GM18867 (cell line): ENCODE measurements around the gene ABHD18.
A peak's percentile ranks its signal among the peaks of the same experiment; 100 is the strongest.
"Not testable (repeated sequence)": the region's sequence is repeated elsewhere in the genome, so short reads cannot be mapped to it uniquely, and the experiment has no call there.

Source experiments
- ATAC-seq: cut with Tn5 transposase; IDR thresholded peaks from one replicate; pipeline ENCODE4 v1.9.1; 2021; ENCODE audit warnings: mild to moderate bottlenecking, moderate library complexity; ENCODE audit not compliant: unreplicated experiment

ABHD18 gene

GRCh38 chr4:127988638-127989037 is 23.4 kb downstream of the ABHD18 start:
- no peak for ATAC-seq

GRCh38 chr4:127993151-127993550 is 27.9 kb downstream of the ABHD18 start:
- ATAC-seq = no peak

GRCh38 chr4:127995776-127996175 is 30.6 kb downstream of the ABHD18 start:
- no peak for ATAC-seq

- not testable (repeated sequence) for ATAC-seq
These were observed 31.3 kb downstream of the ABHD18 start for GRCh38 chr4:127996521-127996920.

- ATAC-seq = peak; percentile 100
These were observed 32.6 kb downstream of the ABHD18 start for GRCh38 chr4:127997534-127998388.

- ATAC-seq = no peak
These were observed 41.4 kb downstream of the ABHD18 start for GRCh38 chr4:128006592-128006991.

GRCh38 chr4:128009428-128009827 is 44.2 kb downstream of the ABHD18 start:
- ATAC-seq = no peak

- ATAC-seq = no peak
These were observed 60.1 kb downstream of the ABHD18 start for GRCh38 chr4:128025319-128025718.

- ATAC-seq = no peak
These were observed 64.7 kb downstream of the ABHD18 start for GRCh38 chr4:128029907-128030306.

- ATAC-seq = no peak
These were observed 66.7 kb downstream of the ABHD18 start for GRCh38 chr4:128031756-128032384.

GRCh38 chr4:128039568-128039967 is 74.4 kb downstream of the ABHD18 start:
- no peak for ATAC-seq

GRCh38 chr4:128047019-128047418 is 81.8 kb downstream of the ABHD18 start:
- not testable (repeated sequence) for ATAC-seq

GRCh38 chr4:128047514-128047913 is 82.3 kb downstream of the ABHD18 start:
- not testable (repeated sequence) for ATAC-seq

- ATAC-seq = not testable (repeated sequence)
These were observed 86.0 kb downstream of the ABHD18 start for GRCh38 chr4:128051229-128051628.

GRCh38 chr4:128054907-128055306 is 89.7 kb downstream of the ABHD18 start:
- not testable (repeated sequence) for ATAC-seq

GRCh38 chr4:128055441-128056206 is 90.4 kb downstream of the ABHD18 start:
- not testable (repeated sequence) for ATAC-seq

GRCh38 chr4:128056396-128056795 is 91.2 kb downstream of the ABHD18 start:
- no peak for ATAC-seq

GRCh38 chr4:128060121-128060698 is 95.0 kb downstream of the ABHD18 start:
- ATAC-seq = no peak

GRCh38 chr4:128060699-128061565 is 95.7 kb downstream of the ABHD18 start, which contains the start of gene LARP1B:
Gene LARP1B, plus strand, starts transcription at chr4:128061312. Its CDS starts 13,640 bp downstream, at chr4:128074952.
- ATAC-seq = peak; percentile 88
